ENCODE measurements around the gene CDCA8.
"Not testable (repeated sequence)": the region's sequence is repeated elsewhere in the genome, so short reads cannot be mapped to it uniquely, and the experiment has no call there.

CDCA8 gene

DNA sequence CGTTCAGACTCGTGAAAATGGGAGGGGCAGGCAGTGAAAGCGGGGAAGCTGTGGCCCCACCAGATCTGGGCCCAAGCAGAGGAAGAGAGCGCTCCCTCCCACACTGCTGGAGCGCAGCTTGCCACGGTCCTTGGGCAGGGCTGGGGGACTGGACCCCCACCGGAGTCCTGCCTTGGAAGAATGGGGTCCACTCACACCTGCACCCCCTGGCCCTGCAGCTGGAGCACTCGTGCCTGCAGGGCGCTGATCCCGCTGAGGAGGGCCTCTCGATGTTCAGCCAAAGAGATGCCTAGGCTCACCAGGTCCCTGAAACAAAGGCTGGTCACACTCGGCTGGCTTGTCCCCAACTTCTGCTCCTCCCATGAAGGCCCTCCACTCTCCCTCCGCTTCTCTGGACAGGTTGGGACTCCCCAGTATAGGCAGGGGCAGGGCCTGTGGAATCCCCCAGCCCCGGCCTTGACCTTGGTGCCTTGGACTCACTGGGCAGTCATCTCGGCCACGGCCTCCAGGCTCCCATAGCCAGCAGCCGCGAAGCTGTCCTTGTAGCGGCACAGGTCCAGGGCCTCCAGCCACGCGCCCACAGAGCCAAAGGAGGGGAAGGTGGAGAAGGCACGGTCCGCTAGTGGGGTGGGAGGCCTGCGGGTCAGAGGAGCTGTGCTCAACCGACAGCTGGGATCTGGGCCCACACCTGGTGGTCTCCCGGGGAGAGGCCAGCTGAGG is 26.0 kb downstream of the CDCA8 start:
- DNase-seq (ENCODE audit: low spot score): no peak

DNA sequence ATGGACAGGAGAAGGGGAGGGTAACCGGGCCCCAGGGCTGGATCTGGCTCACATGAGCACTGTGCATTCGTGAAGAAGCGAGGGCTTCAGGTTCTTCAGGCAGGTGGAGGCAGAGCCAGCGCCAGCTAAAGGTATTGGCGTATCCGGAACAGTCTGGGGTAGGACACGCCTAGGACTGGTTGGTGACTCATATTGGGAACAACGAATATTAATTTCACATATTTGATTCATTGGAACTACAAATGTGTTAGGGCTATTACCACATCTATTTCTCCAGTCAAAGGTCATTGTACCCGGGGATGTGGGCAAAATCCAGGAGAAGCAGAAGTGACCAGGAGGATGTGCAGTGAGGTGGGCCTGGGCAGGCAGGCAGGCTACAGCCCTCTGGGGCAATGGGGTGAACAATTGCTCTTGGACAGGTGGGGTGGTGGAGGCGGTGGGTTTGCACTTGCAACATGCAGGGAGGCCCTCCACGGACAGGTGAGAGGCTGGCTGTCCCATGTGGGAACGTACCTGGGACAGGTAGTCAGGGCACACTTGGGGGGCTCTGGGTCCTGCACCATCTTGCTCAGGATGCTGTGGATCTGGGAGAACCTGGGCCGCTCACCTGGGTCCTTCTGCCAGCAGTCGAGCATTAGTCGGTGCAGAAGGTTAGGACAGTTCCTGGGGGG is 26.7 kb downstream of the CDCA8 start:
- no peak for DNase-seq (ENCODE audit: low spot score)

DNA sequence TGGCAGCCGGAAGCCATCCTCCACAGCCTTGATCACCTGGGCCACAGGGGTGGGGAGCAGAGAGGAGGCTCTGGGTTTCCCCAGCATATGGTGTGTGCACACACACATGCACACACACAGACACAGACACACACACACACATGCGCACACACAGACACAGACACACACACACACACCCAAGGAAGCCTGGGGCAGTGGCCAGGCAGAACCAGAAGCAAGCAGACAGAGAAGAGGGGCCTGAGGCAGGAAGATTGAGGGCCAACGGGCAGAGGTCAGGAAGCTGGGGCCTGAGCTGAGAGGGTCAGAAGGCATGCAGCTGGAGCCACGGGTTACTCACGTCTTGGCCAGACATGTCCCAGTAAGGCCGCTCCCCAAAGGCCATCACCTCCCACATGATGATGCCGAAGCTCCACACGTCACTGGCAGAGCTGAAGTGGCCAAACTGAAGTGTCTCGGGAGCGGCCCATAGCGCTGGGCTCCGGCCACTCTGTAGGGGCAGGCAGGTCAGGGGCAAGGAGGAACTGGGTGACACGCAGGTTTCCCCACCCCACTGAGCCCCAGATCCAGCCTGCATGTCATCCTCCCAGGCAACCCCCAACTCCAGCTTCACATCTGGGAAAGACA is 27.4 kb downstream of the CDCA8 start:
- no peak for DNase-seq (ENCODE audit: low spot score)

DNA sequence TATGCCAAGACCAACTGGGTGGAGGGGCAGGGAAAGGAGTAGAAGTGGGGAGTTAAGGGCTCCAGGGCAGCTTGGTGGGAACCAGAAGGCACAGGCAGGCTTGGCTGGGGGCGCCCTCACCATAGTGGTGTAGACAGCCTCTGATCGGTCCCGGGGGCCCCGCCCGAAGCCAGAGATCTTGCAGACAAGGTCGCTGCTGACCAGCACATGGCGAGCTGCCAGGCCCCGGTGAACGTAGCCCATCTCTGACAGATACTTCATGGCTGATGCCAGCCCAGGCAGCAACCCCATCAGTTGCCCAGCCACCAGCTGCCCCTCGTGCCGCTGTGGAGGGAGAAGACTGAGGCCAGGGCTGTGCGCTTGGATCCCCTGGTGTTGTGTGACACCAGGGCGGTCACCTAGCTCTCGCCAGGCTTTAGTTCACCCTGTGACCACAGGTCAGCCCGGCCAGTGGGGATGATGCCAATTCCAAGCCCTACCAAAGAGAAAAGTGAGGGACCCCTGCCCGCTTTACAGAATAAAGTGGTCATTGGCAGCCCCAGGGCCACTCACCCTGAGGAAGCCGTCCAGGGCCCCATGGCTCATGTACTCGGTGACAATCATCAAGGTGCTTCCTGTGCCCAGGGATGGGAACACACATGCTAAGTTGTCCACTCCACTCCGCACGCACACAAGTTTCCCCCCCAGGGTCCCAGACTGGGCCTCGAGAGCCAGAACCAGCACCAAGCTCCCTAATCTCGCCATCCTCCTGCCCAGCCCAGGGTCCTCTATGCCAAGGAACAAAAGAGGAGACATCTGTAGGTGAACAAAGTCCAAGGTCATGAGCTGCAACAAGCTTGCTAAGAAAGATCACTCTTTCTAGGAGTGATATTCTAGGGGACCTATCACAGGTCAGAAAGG is 28.2 kb downstream of the CDCA8 start:
- DNase-seq (ENCODE audit: low spot score): no peak

DNA sequence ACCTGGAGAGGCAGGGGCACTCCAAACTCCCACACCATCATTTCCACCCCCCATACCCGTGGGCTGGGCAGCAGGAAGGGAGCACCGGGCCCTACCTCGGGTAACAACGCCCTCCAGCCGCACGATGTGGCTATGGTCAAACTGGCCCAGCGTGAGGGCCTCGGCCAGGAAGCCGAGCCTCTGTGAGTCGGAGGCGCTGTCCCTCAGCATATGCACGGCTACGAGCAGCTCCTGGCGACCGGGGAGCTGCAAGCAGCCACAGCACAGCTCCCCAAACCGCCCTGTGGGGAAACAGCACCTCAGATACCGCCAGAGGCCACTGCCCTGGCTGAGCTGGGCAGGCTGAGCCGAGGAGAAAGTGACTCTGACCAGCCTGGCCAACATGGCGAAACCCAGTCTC is 29.2 kb downstream of the CDCA8 start:
- DNase-seq (ENCODE audit: low spot score): peak; percentile 32

DNA sequence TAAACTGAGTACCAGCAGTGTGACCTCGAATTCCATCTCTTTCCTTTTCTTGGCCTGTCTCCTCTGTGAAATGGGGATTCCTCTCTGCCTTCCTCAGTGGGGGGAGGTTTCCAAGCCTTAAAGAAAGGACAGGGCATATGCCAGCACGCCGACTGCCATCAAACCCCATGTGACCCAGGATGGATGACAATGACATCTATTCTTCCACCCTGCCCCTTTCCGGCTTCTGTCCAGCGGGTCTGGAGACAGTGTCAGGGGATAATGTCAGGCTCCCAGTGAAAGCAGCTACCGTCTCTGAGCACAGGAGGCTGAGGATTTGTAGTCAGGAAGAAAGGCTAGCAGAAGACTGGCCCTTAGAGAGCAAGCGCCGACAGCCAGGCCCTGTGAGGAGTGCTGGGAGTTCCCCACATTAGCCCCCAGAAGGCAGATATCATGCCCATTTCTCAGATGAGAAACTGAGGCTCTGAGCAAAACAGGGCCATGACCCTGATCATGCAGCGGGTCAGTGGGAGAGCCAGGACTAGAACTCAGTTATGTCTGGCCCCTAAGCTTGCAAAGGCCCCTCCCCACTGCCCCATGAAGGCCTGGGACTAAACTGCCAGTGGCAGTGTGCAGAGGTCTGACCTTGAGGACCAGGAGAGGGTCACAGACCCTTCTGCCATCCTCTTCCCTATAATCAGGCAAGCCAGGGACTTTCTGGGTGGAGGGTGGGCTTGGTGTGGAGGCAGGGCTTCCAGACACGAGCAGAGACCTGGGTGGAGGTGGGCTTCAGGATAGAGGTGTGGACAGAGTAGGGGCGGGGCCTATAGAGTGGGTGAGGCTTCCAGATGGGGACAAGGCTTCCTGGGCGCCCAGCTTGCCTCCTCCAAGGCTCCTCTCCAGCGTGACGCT is 30.1 kb downstream of the CDCA8 start:
- no peak for DNase-seq (ENCODE audit: low spot score)

DNA sequence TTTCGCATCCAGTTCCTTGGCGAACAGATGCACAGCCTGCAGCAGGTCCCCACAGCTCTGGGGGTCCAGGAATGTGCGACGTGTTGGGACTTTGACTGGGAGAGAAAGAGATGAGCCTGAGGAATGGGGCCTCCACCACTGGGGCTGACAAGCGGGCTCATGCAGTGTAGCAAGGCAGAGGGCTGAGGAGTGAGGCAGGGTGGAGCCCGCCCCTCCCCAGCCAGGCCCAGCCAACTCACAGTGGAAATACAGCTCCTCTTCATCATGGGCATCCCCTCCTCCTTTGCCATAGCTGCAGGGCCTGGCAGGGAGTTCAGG is 30.7 kb downstream of the CDCA8 start:
- no peak for DNase-seq (ENCODE audit: low spot score)

DNA sequence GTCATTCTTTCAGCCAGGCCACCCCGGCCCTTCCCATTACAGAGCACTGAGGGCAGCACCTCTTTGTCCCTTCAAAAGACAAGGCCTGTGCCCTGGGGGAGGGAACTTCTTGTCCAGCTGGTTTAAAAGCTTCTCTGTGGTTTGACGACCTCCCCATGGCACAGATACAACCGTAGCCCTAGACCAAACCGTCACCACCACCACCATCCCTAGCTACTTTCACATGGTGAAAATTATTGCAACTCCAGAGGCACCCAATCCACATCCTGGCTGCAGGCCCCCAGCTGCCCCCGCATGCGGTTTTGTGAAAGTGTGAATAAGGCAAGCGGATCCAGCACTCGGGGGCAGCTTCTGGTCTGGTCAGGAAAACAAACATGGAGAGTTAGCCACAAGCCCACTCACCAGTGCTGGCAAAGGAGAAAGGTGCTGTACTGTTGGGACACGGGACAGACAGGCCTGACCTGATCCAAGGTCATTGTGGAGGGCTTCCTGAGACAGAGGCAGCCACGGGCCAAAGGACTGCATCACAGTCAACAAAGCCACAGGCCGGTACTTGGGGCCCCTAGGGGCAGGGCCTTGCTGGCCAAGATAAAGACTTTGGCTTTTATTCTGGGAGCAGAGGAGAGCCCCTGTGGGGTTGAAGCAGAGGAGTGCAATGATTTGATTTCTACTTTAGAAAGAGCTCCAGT is 31.2 kb downstream of the CDCA8 start:
- DNase-seq (ENCODE audit: low spot score): no peak

DNA sequence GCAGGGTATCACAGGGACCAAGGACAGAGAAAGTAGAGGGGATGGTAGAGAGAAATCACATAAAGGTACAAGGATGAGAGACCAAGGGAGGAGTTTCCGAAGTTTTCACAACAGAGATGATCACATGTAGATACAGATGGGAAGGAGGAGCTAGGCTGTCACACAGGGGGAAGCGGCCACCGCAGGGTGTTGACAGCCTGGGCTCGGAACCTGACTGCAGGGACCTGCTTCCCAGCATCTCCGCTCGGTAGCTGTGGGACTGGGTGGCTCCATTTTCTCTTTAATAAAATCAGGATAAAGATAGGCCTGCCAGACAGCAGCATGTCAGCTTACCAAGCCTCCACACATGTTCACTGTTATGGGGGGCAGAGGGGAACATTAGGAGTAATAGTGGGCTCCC is 32.3 kb downstream of the CDCA8 start:
- DNase-seq (ENCODE audit: low spot score): no peak

DNA sequence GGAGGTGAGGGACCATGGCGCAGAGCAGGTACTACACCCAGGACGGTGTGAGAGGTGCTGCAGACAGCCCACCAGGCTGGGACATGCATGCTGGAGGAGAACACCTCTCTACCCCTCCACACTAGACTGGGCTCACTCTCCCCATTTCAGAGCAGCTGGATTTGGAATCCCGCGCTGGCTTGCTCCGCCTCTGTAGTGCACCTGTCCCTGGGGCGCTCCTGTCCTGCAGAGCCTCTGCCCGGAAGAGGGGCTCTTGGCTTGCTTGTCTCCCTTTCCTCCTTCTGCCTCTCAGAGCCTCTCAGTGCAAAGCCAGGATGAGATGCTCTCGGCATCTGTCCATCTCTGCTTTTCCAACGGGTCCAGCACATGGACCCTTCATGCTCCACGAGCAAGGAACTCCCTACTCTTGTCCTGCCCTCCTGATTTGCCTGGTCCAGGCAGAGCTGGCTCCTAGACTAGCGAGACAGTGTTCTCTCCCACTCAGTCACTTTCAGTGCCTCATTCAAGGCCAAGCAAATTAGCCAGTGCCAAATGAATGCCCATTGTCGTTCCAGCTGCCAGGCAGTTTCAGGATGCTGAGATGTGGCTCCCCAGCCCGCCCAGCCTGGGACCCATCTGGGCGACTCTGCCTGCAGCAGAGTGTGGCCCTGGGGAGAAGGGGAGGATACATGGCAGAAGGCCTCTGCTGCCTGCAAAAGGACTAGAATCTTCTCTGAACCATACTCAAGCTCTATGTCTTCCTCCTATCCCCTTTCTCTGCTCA is 33.7 kb downstream of the CDCA8 start:
- DNase-seq (ENCODE audit: low spot score): peak; percentile 1

DNA sequence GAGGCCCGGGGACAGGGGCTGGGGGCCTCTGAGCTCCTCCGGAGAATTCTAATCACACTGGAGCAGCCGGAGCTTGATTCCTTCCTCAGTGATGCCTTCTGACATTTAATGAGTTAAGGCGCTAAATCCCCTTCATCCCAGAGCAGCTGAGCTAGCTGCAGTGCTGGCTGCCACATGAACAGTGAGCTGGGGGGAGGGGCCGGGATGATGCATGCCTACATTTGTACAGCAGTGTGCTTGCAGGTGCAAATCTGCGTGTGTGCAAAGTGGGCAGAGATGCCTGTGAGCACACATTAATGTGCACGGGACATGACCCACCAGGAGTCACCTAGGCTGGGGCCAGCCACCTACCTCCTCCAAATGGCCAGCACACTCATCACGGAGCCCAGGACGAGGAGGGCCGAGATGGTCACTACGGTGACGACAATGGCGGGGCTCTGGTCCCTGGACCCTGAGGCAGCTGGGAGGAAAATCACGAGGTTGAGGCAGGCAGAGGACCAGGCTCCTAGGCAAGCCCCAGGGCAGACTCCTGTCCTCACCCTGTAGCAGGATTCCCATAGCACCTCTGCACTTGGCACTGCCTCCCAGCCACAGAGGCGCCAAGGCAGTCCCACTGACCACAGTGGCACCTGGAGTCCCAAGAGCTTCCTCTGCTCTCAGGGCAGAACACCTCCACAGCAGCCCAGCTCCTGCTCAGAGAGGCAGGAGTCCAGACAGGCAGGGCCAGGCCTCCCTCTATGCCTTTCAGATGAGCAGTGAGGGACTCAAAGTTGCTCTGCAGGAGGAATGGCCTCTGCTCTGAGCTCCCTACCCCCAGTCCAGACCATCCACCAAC is 34.7 kb downstream of the CDCA8 start:
- DNase-seq (ENCODE audit: low spot score): peak; percentile 8

DNA sequence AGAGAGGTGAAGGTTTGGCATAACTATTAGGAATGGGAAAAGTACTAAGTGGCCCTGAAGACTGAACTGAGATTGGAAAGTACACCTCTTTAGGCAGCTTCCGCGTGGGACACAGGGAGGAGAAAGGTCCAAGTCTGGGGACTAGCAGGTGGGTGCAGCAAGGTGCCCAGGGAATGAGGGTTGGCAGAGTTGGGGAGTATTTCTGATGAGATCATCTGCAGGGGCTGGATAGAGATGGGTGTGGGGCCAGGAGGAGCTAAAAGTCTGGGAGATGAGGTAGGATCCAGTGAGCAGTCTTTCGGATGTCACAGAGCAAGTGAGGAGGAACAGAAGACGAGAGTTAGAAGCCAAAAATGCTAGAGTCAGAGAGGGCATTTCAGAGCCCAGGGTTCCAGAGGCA is 36.1 kb downstream of the CDCA8 start:
- no peak for DNase-seq (ENCODE audit: low spot score)

DNA sequence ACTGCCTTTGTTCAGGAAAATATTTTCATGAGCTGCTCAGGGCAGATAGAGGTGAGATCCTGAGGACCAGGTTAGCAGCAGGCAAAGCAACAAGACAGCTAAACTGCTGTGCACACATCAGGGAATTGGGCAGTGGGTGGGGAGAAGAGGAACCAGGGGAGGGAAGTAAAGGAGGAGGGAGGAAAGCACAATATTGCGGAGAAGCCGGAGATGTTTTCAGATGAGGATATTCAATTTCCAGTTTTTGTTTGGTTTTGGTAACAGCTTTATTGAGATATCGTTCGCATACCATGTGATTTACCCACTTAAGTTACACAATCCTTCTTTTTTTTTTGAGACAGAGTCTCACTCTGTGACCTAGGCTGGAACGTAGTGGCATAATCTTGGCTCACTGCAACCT is 38.1 kb downstream of the CDCA8 start:
- DNase-seq (ENCODE audit: low spot score): no peak

DNA sequence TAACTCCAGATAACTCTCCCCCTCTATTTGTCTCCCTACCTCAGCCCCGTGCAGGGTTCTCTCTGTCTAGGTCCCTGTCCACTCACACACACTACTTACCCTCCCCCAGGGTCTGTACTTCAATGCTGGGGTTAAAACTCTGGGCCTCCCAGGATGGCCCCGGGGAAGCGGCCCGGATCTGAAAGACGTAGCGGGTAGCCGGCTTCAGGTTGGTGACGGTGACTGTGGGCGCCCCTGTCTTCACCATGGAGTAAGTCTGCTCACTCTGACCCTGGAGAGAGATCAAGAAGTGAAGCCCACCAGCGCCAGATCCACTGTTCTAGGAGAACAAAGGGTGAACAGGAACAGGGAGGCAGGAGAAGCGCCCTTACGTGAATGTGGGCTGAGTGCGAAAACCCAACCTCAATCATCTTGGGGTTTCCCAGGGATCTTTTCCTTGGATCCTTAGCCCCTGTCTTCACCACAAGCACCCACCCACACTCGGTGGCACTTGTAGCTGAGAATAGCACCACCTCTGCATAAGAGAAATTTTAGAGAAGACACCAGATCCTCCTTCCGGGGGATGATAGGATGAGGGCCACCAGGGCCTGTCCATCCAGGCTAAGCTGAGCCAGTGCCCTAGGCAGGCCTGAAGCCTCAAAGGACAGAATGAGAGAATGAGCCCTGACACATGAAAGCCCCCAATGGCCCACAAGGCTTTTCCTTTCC is 39.1 kb downstream of the CDCA8 start:
- DNase-seq (ENCODE audit: low spot score): peak; percentile 3

DNA sequence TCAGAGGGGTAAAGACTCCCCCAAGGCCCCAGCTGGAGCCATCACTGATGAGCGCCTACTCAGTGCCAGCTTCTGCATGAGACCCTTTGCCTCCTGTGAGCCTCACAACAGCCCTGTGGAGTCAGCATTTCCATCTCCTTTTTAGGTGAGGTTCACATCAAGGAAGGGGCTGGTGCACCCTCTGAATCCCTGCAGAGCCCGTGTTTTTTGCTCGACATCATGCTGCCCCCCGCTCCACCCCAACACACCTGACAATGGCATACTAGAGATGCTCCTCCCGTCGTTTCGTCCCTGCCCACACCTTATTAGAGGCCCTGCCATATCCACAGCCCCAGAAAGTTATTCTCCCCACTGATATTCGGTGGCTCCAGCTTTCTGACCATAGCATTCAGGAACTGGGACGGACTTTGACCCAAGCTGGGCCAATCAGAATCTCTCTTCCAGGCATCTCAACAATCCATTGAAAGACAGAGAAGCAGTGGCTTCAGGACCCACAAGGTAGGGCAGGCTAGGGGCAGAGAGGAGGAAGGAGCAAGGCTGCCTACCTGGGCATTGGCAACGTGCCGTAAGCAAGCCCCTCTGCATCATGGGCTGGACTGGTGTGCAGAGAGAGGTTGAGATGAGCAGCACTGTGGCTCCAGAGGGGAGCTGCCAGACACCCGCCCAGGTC is 39.9 kb downstream of the CDCA8 start:
- DNase-seq (ENCODE audit: low spot score): peak; percentile 11

DNA sequence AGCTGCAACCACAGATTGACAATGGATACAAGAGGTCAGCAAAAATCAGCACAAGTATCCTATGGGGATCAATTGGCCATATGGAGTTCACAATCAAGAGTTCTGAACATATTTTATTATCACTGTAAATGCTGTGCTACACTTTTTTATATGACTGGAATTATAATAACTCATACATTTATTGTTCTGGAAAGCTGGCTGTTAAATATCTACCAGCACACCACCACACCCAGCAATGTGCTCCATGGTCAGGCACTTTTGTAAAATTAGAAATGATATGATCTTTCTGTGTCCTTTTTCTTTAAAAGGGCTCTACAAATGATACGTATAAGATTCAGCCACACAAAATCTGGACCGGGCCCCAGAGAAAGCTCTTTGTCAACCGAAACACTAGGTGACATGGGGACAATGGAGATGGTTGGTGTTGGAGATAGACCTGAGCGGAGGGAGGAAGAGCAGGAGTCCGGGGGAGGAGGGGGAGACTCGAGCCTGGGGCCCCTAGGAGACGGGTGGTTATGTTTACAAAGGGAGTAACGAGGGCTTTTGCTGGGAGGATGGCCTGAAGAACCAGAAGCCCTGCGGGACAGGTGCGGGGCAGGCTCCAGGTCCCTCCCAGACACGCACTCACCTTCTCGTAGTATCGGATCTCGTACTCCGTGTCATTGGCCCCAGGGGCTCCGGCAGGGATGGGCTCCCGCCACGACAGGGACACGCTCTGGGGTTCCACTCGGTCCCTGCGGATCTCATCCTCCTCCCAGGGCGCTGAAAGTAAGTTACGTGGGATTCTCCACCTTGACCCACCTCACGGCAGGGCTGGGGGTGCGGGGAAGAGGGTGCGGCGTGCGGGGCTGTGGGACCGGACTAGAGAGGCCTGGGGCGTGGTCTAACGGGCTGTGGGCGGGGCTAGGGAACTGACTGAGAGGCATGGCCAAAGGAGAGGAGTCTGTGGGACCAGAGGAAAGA is 42.6 kb downstream of the CDCA8 start:
- DNase-seq (ENCODE audit: low spot score): peak; percentile 87

DNA sequence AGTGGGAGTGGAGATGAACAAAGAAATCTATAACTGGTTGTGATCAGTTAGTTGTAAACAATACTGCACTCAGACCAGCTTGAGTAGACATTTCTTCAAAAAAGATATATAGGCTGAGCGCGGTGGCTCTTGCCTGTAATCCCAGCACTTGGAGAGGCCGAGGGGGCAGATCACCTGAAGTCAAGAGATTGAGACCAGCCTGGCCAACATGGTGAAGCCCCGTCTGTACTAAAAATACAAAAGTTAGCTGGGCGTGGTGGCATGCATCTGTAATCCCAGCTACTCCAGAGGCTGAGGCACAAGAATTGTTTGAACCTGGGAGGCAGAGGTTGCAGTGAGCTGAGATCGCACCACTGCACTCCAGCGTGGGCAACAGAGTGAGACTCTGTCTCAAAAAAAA is 45.7 kb downstream of the CDCA8 start:
- not testable (repeated sequence) for DNase-seq (ENCODE audit: low spot score)
